Hepatocyte (in vitro differentiated cells): ENCODE measurements around the gene MYNN.

Experiments
- CTCF ChIP-seq: fragments of 200-600 bp; sonication (generic); IDR thresholded peaks from 2 replicates; pipeline ENCODE4 v1.5.1; 2016; ENCODE audit warnings: antibody characterized with exemption, mild to moderate bottlenecking; ENCODE audit not compliant: poor library complexity
- EZH2 ChIP-seq: fragments of 200-600 bp; sonication (generic); IDR thresholded peaks from 2 replicates; pipeline ENCODE4 v1.6.1; 2016; ENCODE audit warnings: antibody characterized with exemption, mild to moderate bottlenecking, borderline replicate concordance

GRCh38 chr3:169825316-169825715 lies 52.1 kb downstream of the MYNN start:
- TF ChIP-seq CTCF: no peak
- TF ChIP-seq EZH2: no peak
